IMR-90 (cell line): Measurements from ENCODE around the gene CHRNA1. TPM values are rescaled to one million over a fixed set of nuclear protein-coding genes. Genes with fewer than 3 reads are reported as not detected.

Experiments used
- ATAC-seq: fragments of 200-7000 bp; cut with Tn5 transposase; 2 replicates; pipeline ENCODE4 v1.9.1; 2020; ENCODE audit warnings: low read depth, mild to moderate bottlenecking, moderate library complexity
- BruUV-seq: library from RNA; stranded (reverse); fragments of 400-500 nt; replicated peaks from 2 replicates; lab custom pipeline; 2021; lab: Mats Ljungman, UMichigan
- CTCF ChIA-PET: fragments of 300-600 bp; formaldehyde crosslinking; extraction: SDS; loops from one replicate; lab custom pipeline; 2021; ENCODE audit warnings: antibody characterized with exemption; lab: Yijun Ruan, JAX
- POLR2A ChIA-PET: fragments of 300-600 bp; sonication (Branson Sonifier 250); formaldehyde crosslinking; loops from one replicate; lab custom pipeline; 2022; ENCODE audit warnings: antibody characterized with exemption; ENCODE audit not compliant: unreplicated experiment; lab: Charles Lee
- DNase-seq: peaks from one replicate; pipeline ENCODE4 v3.0.0; 2013
- H2AFZ ChIP-seq: replicated peaks from 2 replicates; pipeline ENCODE3; 2013; ENCODE audit warnings: low read length, mild to moderate bottlenecking; ENCODE audit not compliant: poor library complexity
- H2AK5ac ChIP-seq: 2 replicates; pipeline ENCODE4 v1.6.1; 2013; ENCODE audit warnings: low read depth, low read length, inconsistent platforms
- H2AK9ac ChIP-seq: replicated peaks from 2 replicates; pipeline ENCODE3; 2013; ENCODE audit warnings: mild to moderate bottlenecking, low read depth, low read length, moderate library complexity; ENCODE audit not compliant: poor library complexity
- H2BK120ac ChIP-seq: 2 replicates; pipeline ENCODE4 v1.6.1; 2013; ENCODE audit warnings: low read depth, low read length, inconsistent platforms
- H2BK15ac ChIP-seq: 3 replicates; pipeline ENCODE4 v1.6.1; 2013; ENCODE audit warnings: low read depth, low read length, inconsistent platforms
- H2BK20ac ChIP-seq: 2 replicates; pipeline ENCODE4 v1.6.1; 2013; ENCODE audit warnings: low read depth, mild to moderate bottlenecking, inconsistent platforms, low read length, moderate library complexity
- H2BK5ac ChIP-seq: 2 replicates; pipeline ENCODE4 v1.6.1; 2013; ENCODE audit warnings: mild to moderate bottlenecking, low read depth, low read length, inconsistent platforms; ENCODE audit not compliant: poor library complexity, severe bottlenecking
- H3K14ac ChIP-seq: replicated peaks from 2 replicates; pipeline ENCODE4 v1.6.1; 2013; ENCODE audit warnings: low read depth, low read length, inconsistent platforms
- H3K18ac ChIP-seq: 2 replicates; pipeline ENCODE4 v1.6.1; 2013; ENCODE audit warnings: low read depth, low read length, control low read depth
- H3K23ac ChIP-seq: 2 replicates; pipeline ENCODE4 v1.6.1; 2013; ENCODE audit warnings: low read depth, low read length, inconsistent platforms
- H3K27ac ChIP-seq: 2 replicates; pipeline ENCODE4 v1.5.1; 2013; ENCODE audit warnings: mild to moderate bottlenecking, control low read depth, low read length; ENCODE audit not compliant: insufficient read depth
- H3K27me3 ChIP-seq: 2 replicates; pipeline ENCODE4 v1.6.1; 2013; ENCODE audit warnings: low read length; ENCODE audit not compliant: control insufficient read depth, insufficient read depth
- H3K36me3 ChIP-seq: 2 replicates; pipeline ENCODE4 v1.6.1; 2013; ENCODE audit warnings: low read length, mixed read lengths; ENCODE audit not compliant: control insufficient read depth, insufficient read depth
- H3K4ac ChIP-seq: 2 replicates; pipeline ENCODE4 v1.6.1; 2013; ENCODE audit warnings: low read depth, low read length, inconsistent platforms
- H3K4me1 ChIP-seq: 2 replicates; pipeline ENCODE4 v1.6.1; 2013; ENCODE audit warnings: low read length, mixed read lengths; ENCODE audit not compliant: control insufficient read depth, insufficient read depth
- H3K4me2 ChIP-seq: 2 replicates; pipeline ENCODE4 v1.6.1; 2013; ENCODE audit warnings: low read depth, mild to moderate bottlenecking, control low read depth, low read length, moderate library complexity
- H3K4me3 ChIP-seq: 2 replicates; pipeline ENCODE4 v1.5.1; 2013; ENCODE audit warnings: low read depth, mild to moderate bottlenecking, control low read depth, low read length, moderate library complexity; ENCODE audit not compliant: insufficient read depth
- H3K56ac ChIP-seq: 2 replicates; pipeline ENCODE4 v1.6.1; 2013; ENCODE audit warnings: low read length, inconsistent platforms; ENCODE audit not compliant: insufficient read depth; ENCODE audit errors: extremely low read depth
- H3K79me1 ChIP-seq, 2 experiments: 2 replicates each; pipeline ENCODE4 v1.6.1; 2013; ENCODE audit warnings: low read length in 2 of 2, inconsistent platforms in 1 of 2, low read depth in 1 of 2
- H3K9ac ChIP-seq: 2 replicates; pipeline ENCODE4 v1.6.1; 2013; ENCODE audit warnings: low read depth, low read length, control low read depth
- H3K9me1 ChIP-seq: 2 replicates; pipeline ENCODE4 v1.6.1; 2013; ENCODE audit warnings: low read length, inconsistent platforms; ENCODE audit not compliant: insufficient read depth
- H3K9me3 ChIP-seq: 2 replicates; pipeline ENCODE4 v1.6.1; 2013; ENCODE audit warnings: low read length; ENCODE audit not compliant: control insufficient read depth, insufficient read depth
- H4K20me1 ChIP-seq: 2 replicates; pipeline ENCODE4 v1.6.1; 2013; ENCODE audit warnings: low read length, inconsistent platforms; ENCODE audit not compliant: insufficient read depth
- H4K5ac ChIP-seq: 2 replicates; pipeline ENCODE4 v1.6.1; 2013; ENCODE audit warnings: mild to moderate bottlenecking, low read depth, low read length, control low read depth
- H4K8ac ChIP-seq, 2 experiments: 2 replicates each; pipeline ENCODE4 v1.6.1; 2013; ENCODE audit warnings: low read depth in 2 of 2, low read length in 2 of 2, control low read depth in 1 of 2, inconsistent platforms in 1 of 2
- H4K91ac ChIP-seq: 2 replicates; pipeline ENCODE4 v1.6.1; 2013; ENCODE audit warnings: low read depth, low read length, inconsistent platforms; ENCODE audit not compliant: insufficient read depth
- CEBPB ChIP-seq: IDR thresholded peaks from 2 replicates; pipeline ENCODE4 v1.6.1; 2012; ENCODE audit warnings: low read depth, low read length, improper control_type of control experiment
- CHD1 ChIP-seq: IDR thresholded peaks from 2 replicates; pipeline ENCODE4 v1.6.1; 2012; ENCODE audit warnings: low read depth, low read length, improper control_type of control experiment
- FOS ChIP-seq: fragments of 150-350 bp; IDR thresholded peaks from 2 replicates; pipeline ENCODE4 v1.6.1; 2016; ENCODE audit warnings: low read depth, low read length
- MAFK ChIP-seq: IDR thresholded peaks from 2 replicates; pipeline ENCODE4 v1.6.1; 2012; ENCODE audit warnings: low read depth, low read length, improper control_type of control experiment
- MAZ ChIP-seq: IDR thresholded peaks from 2 replicates; pipeline ENCODE4 v1.6.1; 2012; ENCODE audit warnings: low read depth, mild to moderate bottlenecking, low read length, improper control_type of control experiment, moderate library complexity, borderline replicate concordance
- MXI1 ChIP-seq: IDR thresholded peaks from 2 replicates; pipeline ENCODE4 v1.6.1; 2012; ENCODE audit warnings: low read depth, mild to moderate bottlenecking, low read length, moderate library complexity, borderline replicate concordance
- NFE2L2 ChIP-seq: fragments of 150-350 bp; IDR thresholded peaks from 2 replicates; pipeline ENCODE4 v1.6.1; 2016; ENCODE audit warnings: low read depth, mild to moderate bottlenecking, low read length
- POLR2A ChIP-seq: IDR thresholded peaks from 2 replicates; pipeline ENCODE4 v1.6.1; 2012; ENCODE audit warnings: mild to moderate bottlenecking, low read depth, low read length
- RAD21 ChIP-seq: IDR thresholded peaks from 2 replicates; pipeline ENCODE4 v1.6.1; 2012; ENCODE audit warnings: low read length, improper control_type of control experiment
- RCOR1 ChIP-seq: IDR thresholded peaks from 2 replicates; pipeline ENCODE4 v1.6.1; 2012; ENCODE audit warnings: mild to moderate bottlenecking, low read length, improper control_type of control experiment; ENCODE audit not compliant: insufficient replicate concordance
- RFX5 ChIP-seq: IDR thresholded peaks from 2 replicates; pipeline ENCODE4 v1.8.0; 2012; ENCODE audit warnings: low read depth, mild to moderate bottlenecking, low read length, moderate library complexity
- SMC3 ChIP-seq: fragments of 150-350 bp; IDR thresholded peaks from 2 replicates; pipeline ENCODE4 v1.6.1; 2016; ENCODE audit warnings: low read depth, mild to moderate bottlenecking, antibody characterized with exemption, low read length, moderate library complexity
- WGBS, 2 experiments: methylation state at CpG; one replicate each; pipeline versions ENCODE4 v1.1.5 to v1.1.7; 2013; ENCODE audit warnings: missing lambda C conversion rate in 2 of 2; ENCODE audit not compliant: insufficient read length in 1 of 2; ENCODE audit errors: extremely low coverage in 2 of 2; 5-methylcytosine and 5-hydroxymethylcytosine counted together
- dilution Hi-C: fragments of 300-500 bp; cut with HindIII; formaldehyde crosslinking; loops from one replicate; pipeline ENCODE4 v1.14.3; 2018; ENCODE audit warnings: low sequenced_read_pairs; ENCODE audit not compliant: unreplicated experiment
- in situ Hi-C: fragments of 300-500 bp; cut with MboI; formaldehyde crosslinking; loops from 3 replicates; pipeline ENCODE4 v1.14.3; 2019; ENCODE audit warnings: low sequenced_read_pairs, inconsistent platforms, mixed read lengths
- intact Hi-C: fragments of 100-400 bp; cut with micrococcal nuclease; formaldehyde crosslinking; loops from 2 replicates; pipeline ENCODE4 v1.10.0; 2022
- polyA plus RNA-seq, 3 experiments: library from polyadenylated mRNA; depleted of rRNA; stranded (reverse); fragments of >200 nt; gene quantifications; 2 replicates each; pipeline ENCODE4 v1.2.3, GENCODE V29; 2012; ENCODE audit warnings: low replicate concordance in 1 of 3
- total RNA-seq: library from RNA; depleted of rRNA; stranded (reverse); fragments of >200 nt; gene quantifications from 2 replicates; pipeline ENCODE4 v1.2.3, GENCODE V29; 2012
- TF ChIP-seq, protein P1 (sequence below): conservative IDR thresholded peaks from 2 replicates; pipeline ENCODE4 v1.5.1; 2012; ENCODE audit warnings: mild to moderate bottlenecking, low read depth, low read length, improper control_type of control experiment
- TF ChIP-seq, protein P2 (sequence below): fragments of 150-350 bp; IDR thresholded peaks from 2 replicates; pipeline ENCODE4 v1.6.1; 2016; ENCODE audit warnings: low read depth, mild to moderate bottlenecking, low read length, moderate library complexity, borderline replicate concordance

Gene CHRNA1
- total and polyA plus RNA-seq, 2 of the 4 experiments (the other 2 are of a cell fraction): 0.75 to 0.90 TPM

DNA sequence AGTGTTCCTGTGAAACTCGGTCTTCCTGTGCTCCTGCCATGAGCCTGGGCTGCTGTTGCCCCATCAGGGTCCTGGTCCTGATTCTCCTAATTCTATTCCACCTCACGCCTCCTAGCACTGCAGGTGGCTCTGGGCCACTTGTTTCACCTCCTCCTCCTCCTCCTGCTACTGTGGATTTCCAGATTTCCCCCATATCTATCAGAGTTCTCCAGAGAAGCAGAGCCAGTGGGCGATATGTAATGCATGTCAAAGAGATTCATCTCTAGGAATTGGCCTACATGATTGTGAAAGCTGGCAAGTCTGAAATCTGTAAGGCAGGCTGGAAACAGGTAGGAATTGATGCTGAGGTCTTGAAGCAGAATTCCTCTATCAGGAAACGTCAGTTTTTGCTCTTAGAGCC, 45.3 kb downstream of the CHRNA1 start:
- no peak overlapping the region for H3K9ac ChIP-seq
- no peak overlapping the region for H4K91ac ChIP-seq
- no peak overlapping the region for H3K14ac ChIP-seq
- no peak overlapping the region for H3K27ac ChIP-seq
- TF ChIP-seq, protein P1, sequence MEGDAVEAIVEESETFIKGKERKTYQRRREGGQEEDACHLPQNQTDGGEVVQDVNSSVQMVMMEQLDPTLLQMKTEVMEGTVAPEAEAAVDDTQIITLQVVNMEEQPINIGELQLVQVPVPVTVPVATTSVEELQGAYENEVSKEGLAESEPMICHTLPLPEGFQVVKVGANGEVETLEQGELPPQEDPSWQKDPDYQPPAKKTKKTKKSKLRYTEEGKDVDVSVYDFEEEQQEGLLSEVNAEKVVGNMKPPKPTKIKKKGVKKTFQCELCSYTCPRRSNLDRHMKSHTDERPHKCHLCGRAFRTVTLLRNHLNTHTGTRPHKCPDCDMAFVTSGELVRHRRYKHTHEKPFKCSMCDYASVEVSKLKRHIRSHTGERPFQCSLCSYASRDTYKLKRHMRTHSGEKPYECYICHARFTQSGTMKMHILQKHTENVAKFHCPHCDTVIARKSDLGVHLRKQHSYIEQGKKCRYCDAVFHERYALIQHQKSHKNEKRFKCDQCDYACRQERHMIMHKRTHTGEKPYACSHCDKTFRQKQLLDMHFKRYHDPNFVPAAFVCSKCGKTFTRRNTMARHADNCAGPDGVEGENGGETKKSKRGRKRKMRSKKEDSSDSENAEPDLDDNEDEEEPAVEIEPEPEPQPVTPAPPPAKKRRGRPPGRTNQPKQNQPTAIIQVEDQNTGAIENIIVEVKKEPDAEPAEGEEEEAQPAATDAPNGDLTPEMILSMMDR: no peak
- TF ChIP-seq SMC3 (no peak), FOS (no peak), CHD1 (no peak), RCOR1 (no peak), MAFK (no peak), RFX5 (no peak), POLR2A (no peak), MXI1 (no peak), NFE2L2 (no peak), RAD21 (no peak), CEBPB (no peak), MAZ (no peak)
- TF ChIP-seq, protein P2, sequence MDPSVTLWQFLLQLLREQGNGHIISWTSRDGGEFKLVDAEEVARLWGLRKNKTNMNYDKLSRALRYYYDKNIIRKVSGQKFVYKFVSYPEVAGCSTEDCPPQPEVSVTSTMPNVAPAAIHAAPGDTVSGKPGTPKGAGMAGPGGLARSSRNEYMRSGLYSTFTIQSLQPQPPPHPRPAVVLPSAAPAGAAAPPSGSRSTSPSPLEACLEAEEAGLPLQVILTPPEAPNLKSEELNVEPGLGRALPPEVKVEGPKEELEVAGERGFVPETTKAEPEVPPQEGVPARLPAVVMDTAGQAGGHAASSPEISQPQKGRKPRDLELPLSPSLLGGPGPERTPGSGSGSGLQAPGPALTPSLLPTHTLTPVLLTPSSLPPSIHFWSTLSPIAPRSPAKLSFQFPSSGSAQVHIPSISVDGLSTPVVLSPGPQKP: no peak
- BruUV-seq: no TSS peak
- 0% methylated on average over 1 of the region's 4 CpGs; no CpG with 5 or more reads in 1 of the 2 experiments for WGBS, 2 experiments
- H2BK20ac ChIP-seq: no peak overlapping the region
- no peaks in the 10 kb centered on the region for H3K4me1 ChIP-seq
- no peak for DNase-seq
- H4K20me1 ChIP-seq: no peaks in the 10 kb centered on the region
- no peaks in the 10 kb centered on the region for H3K79me1 ChIP-seq
- H2AFZ ChIP-seq: no peak overlapping the region
- POLR2A ChIA-PET: no interaction called here
- peaks cover 3% of the 10 kb centered on the region for H3K9me3 ChIP-seq
- no peak overlapping the region for H3K4ac ChIP-seq
- intact Hi-C loops: no loop called here
- no peak for ATAC-seq
- no peak overlapping the region for H2BK120ac ChIP-seq
- H3K27me3 ChIP-seq: peaks cover 5% of the 10 kb centered on the region
- H3K23ac ChIP-seq: no peak overlapping the region
- no peak overlapping the region for H2BK5ac ChIP-seq
- H3K56ac ChIP-seq: no peak overlapping the region
- H2BK15ac ChIP-seq: no peak overlapping the region
- dilution Hi-C loops: no loop called here
- no peaks in the 10 kb centered on the region for H3K36me3 ChIP-seq
- no peak overlapping the region for H3K18ac ChIP-seq
- no peak overlapping the region for H4K5ac ChIP-seq
- 0 out of 2 replicates have a peak, but pooled peaks cover 3% of the 10 kb centered on the region for H3K9me1 ChIP-seq
- H3K4me2 ChIP-seq: no peak overlapping the region
- no peak overlapping the region for H4K8ac ChIP-seq
- no peak overlapping the region for H3K4me3 ChIP-seq
- no peak overlapping the region for H2AK5ac ChIP-seq
- in situ Hi-C loops: no loop called here
- H2AK9ac ChIP-seq: no peak overlapping the region
- CTCF ChIA-PET: interaction anchor here (0.7 kb wide), 1 partner anchor 121 kb away, joined by 4 read pairs; no protein-coding TSS in a partner anchor
